AG09309 (cell line): ENCODE measurements around the gene PYCARD.

Experiments
- DNase-seq: peaks from one replicate; pipeline ENCODE4 v3.0.0-alpha.2; 2010; ENCODE audit warnings: low read depth
- H3K4me3 ChIP-seq: 2 replicates; pipeline ENCODE4 v1.5.1; 2011; ENCODE audit warnings: mild to moderate bottlenecking, low read depth, low read length, moderate library complexity; ENCODE audit not compliant: control insufficient read depth
- CTCF ChIP-seq: IDR thresholded peaks from 2 replicates; pipeline ENCODE4 v1.5.1; 2011; ENCODE audit warnings: mild to moderate bottlenecking, low read depth, low read length, inconsistent platforms; ENCODE audit not compliant: insufficient read depth, control insufficient read depth; ENCODE audit errors: missing control alignments

PYCARD gene

GRCh38 chr16:31184888-31185287 lies 17.7 kb downstream of the PYCARD start:
- DNase-seq: no peak
- no peak for TF ChIP-seq CTCF
- H3K4me3 ChIP-seq: no peak overlapping the region

DNA sequence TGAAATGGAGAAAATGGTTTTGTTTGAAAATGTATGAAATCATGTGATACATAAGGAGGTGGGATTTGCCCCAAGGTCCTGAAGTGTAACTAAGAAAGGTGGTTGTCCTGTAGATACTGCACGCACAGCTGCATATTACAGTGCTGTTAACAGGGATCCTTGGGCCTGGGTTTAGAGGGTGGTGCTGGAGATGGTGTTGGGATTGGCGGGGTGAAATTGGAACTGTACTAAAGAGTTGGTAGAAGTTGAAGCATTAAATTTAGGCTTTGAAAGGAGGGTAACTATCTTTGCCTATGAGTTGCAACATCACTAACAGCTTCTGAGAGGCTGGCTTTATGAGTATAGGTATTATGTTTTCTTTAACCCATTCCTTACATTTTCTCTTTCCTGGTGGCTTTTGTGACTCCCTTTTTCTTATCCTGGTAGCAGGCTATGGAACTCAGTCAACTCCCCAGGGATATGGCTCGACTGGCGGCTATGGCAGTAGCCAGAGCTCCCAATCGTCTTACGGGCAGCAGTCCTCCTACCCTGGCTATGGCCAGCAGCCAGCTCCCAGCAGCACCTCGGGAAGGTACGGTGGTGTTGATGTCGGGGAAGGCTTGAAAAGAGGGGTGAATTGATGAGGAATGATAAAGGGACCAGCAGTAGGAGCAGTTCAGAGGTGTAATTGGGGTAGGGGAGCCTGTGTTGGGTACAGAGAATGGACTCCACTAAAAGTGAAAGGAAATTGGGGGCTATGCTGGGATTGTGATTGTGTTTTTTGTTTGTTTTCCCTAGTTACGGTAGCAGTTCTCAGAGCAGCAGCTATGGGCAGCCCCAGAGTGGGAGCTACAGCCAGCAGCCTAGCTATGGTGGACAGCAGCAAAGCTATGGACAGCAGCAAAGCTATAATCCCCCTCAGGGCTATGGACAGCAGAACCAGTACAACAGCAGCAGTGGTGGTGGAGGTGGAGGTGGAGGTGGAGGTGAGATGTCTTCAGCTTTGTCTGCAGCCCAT lies 18.8 kb downstream of the PYCARD start:
- DNase-seq: no peak
- TF ChIP-seq CTCF: no peak
- no peak overlapping the region for H3K4me3 ChIP-seq

DNA sequence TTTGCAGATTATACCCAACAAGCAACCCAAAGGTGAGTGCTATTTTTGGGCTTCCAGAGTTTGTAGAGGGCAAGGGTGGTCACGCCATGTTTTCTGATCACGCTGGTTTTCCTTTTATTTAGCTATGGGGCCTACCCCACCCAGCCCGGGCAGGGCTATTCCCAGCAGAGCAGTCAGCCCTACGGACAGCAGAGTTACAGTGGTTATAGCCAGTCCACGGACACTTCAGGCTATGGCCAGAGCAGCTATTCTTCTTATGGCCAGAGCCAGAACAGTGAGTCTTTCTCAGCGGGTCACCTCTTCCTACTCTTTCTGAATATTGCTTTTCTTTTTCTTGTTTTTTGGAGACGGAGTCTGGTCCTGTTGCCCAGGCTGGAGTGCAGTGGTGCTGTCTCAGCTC lies 20.2 kb downstream of the PYCARD start:
- H3K4me3 ChIP-seq: peak overlapping the region; percentile 90
- DNase-seq: no peak
- TF ChIP-seq CTCF: no peak

GRCh38 chr16:31181102-31181830 lies 21.3 kb downstream of the PYCARD start:
- no peak for TF ChIP-seq CTCF
- H3K4me3 ChIP-seq: peak overlapping the region; percentile 90
- DNase-seq: no peak

GRCh38 chr16:31179747-31180459 lies 22.7 kb downstream of the PYCARD start, which contains the start of gene FUS:
FUS (plus strand) TSS chr16:31180139; CDS start chr16:31180215, 76 bp downstream.
- peak; percentile 54 for DNase-seq
- TF ChIP-seq CTCF: no peak
- H3K4me3 ChIP-seq: peak within 1 kb of the TSS; percentile 90

- TF ChIP-seq CTCF: no peak
- no peak for DNase-seq
- peak overlapping the region; percentile 90 for H3K4me3 ChIP-seq
Observed at GRCh38 chr16:31179219-31179746, 23.3 kb downstream of the PYCARD start.
